SHP77 treated with DMSO at 0.1 percent for 48 hours (cell line): ENCODE data around the gene FAM234B.
"Not testable (repeated sequence)": the region's sequence is repeated elsewhere in the genome, so short reads cannot be mapped to it uniquely, and the experiment has no call there.

ENCODE experiments used
- DNase-seq: peaks from one replicate; lab custom pipeline; 2025; lab: John Stamatoyannopoulos, UW

The FAM234B gene

GRCh38 chr12:13061377-13061776 lies 17.2 kb downstream of the FAM234B start:
- DNase-seq: no peak

GRCh38 chr12:13062669-13063068 lies 18.5 kb downstream of the FAM234B start:
- no peak for DNase-seq

GRCh38 chr12:13066014-13066413 lies 21.8 kb downstream of the FAM234B start:
- DNase-seq: no peak

- no peak for DNase-seq
Measured at GRCh38 chr12:13066459-13066858, 22.3 kb downstream of the FAM234B start.

- DNase-seq: no peak
Measured at GRCh38 chr12:13067322-13067721, 23.1 kb downstream of the FAM234B start.

- no peak for DNase-seq
Measured at GRCh38 chr12:13069380-13069779, 25.2 kb downstream of the FAM234B start.

- DNase-seq: no peak
Measured at GRCh38 chr12:13071305-13072280, 27.4 kb downstream of the FAM234B start.

- DNase-seq: no peak
Measured at GRCh38 chr12:13073173-13073572, 29.0 kb downstream of the FAM234B start.

- DNase-seq: no peak
Measured at GRCh38 chr12:13074396-13075117, 30.4 kb downstream of the FAM234B start.

GRCh38 chr12:13075118-13075480 lies 30.9 kb downstream of the FAM234B start:
- no peak for DNase-seq

- no peak for DNase-seq
Measured at GRCh38 chr12:13075786-13076570, 31.8 kb downstream of the FAM234B start.

GRCh38 chr12:13079440-13079906 lies 35.3 kb downstream of the FAM234B start:
- DNase-seq: no peak

- no peak for DNase-seq
Measured at GRCh38 chr12:13080266-13080665, 36.1 kb downstream of the FAM234B start.

GRCh38 chr12:13082861-13083260 lies 38.7 kb downstream of the FAM234B start:
- DNase-seq: no peak

GRCh38 chr12:13083638-13084037 lies 39.5 kb downstream of the FAM234B start:
- DNase-seq: not testable (repeated sequence)

- DNase-seq: no peak
Measured at GRCh38 chr12:13084898-13085640, 40.9 kb downstream of the FAM234B start.

GRCh38 chr12:13085968-13086686 lies 41.9 kb downstream of the FAM234B start:
- no peak for DNase-seq

GRCh38 chr12:13087766-13088165 lies 43.6 kb downstream of the FAM234B start:
- no peak for DNase-seq

- no peak for DNase-seq
Measured at GRCh38 chr12:13088496-13088895, 44.3 kb downstream of the FAM234B start.

- no peak for DNase-seq
Measured at GRCh38 chr12:13090054-13090453, 45.9 kb downstream of the FAM234B start.

GRCh38 chr12:13091832-13092231 lies 47.7 kb downstream of the FAM234B start:
- DNase-seq: no peak
